Adrenal gland (tissue), 12 donors: Measurements from ENCODE around the gene SGK2. TPM values are rescaled to one million over a fixed set of nuclear protein-coding genes. Genes with fewer than 3 reads are reported as not detected.
A peak's percentile ranks its signal among the peaks of the same experiment; 100 is the strongest.

Experiments used
- DNase-seq, 7 donors: peaks; one replicate each; pipeline ENCODE4 v3.0.0-alpha.2; 2019 to 2020
- H3K27ac ChIP-seq, 5 donors: fragments of 200-600 bp; sonication (generic) in 4 of 5; 1 replicate in 3 of 5; 2 replicates in 2 of 5; pipeline versions ENCODE4 v1.5.1 to v1.8.0; 2016 to 2020; ENCODE audit warnings: mild to moderate bottlenecking in 1 of 5
- H3K27me3 ChIP-seq: fragments of 200-600 bp; 2 replicates; pipeline ENCODE4 v1.8.0; 2021
- H3K36me3 ChIP-seq, 2 donors: fragments of 200-600 bp; replicated peaks in 1 of 2; 1 replicate in 1 of 2; 2 replicates in 1 of 2; pipeline versions ENCODE4 v1.5.1 to v1.8.0; 2018 to 2022
- H3K4me1 ChIP-seq, 2 donors: fragments of 200-600 bp; replicated peaks in 1 of 2; 1 replicate in 1 of 2; 2 replicates in 1 of 2; pipeline versions ENCODE4 v1.5.1 to v1.8.0; 2018 to 2021
- H3K4me3 ChIP-seq, 4 donors: fragments of 200-600 bp; sonication (generic) in 3 of 4; one replicate each; pipeline ENCODE4 v1.5.1; 2016 to 2018
- H3K9me3 ChIP-seq, 3 donors: fragments of 200-600 bp; sonication (generic) in 1 of 3; replicated peaks in 1 of 3; 1 replicate in 2 of 3; 2 replicates in 1 of 3; pipeline versions ENCODE4 v1.5.1 to v1.8.0; 2016 to 2021
- CTCF ChIP-seq, 6 experiments: fragments of 450-650 bp in 4 of 6; fragments of 200-600 bp in 2 of 6; sonication (generic) in 1 of 6; IDR thresholded peaks; 1 replicate in 5 of 6; 2 replicates in 1 of 6; pipeline versions ENCODE4 v1.5.1 to v1.8.0; 2016 to 2021; ENCODE audit warnings: antibody characterized with exemption in 6 of 6, mild to moderate bottlenecking in 2 of 6, moderate library complexity in 1 of 6
- POLR2A ChIP-seq, 2 donors: fragments of 450-650 bp; IDR thresholded peaks; one replicate each; pipeline ENCODE4 v1.6.1; 2017; ENCODE audit warnings: antibody characterized with exemption in 2 of 2, mild to moderate bottlenecking in 2 of 2, moderate library complexity in 1 of 2
- WGBS, 4 donors: extraction: QIAGEN DNeasy Blood & Tissue Kit in 2 of 4; methylation state at CpG; one replicate each; pipeline versions ENCODE4 v1.1.5 to v1.1.7; 2013 to 2017; 5-methylcytosine and 5-hydroxymethylcytosine counted together
- intact Hi-C, 2 donors: fragments of 100-400 bp; cut with DNase I; formaldehyde crosslinking; loops; one replicate each; pipeline versions ENCODE4 v1.14.1 to v1.15.0; 2022 to 2023
- polyA plus RNA-seq, 3 donors: library from polyadenylated mRNA; stranded (reverse); fragments of 200-250 nt in 2 of 3; fragments of 350-450 nt in 1 of 3; fragmentation: Illumina TruSeq in 1 of 3; extraction: RNeasy Lipid Tissue Mini Kit (QIAGEN cat#74804) in 1 of 3; gene quantifications; one replicate each; pipeline ENCODE4 v1.2.3, GENCODE V29; 2013 to 2014
- total RNA-seq, 9 donors: library from RNA; depleted of rRNA in 4 of 9; stranded (reverse); fragments of >200 nt in 4 of 9; fragments of 120-200 nt in 1 of 9; fragmentation: NEBNext Ultra II Directional in 1 of 9; extraction: Animal tissue kit (Norgen Biotek cat#: 25700) in 1 of 9; gene quantifications; one replicate each; pipeline versions ENCODE4 v1.1.0 to v1.2.4, GENCODE V29; 2013 to 2023
- donor health status: healthy with polysubstance abuse.
- donor health status: Bipolar disorder and iron deficiency.
- donor health status: DM: yes; HTN: yes; CAD: no.
- donor health status: DM: no; HTN: no; CAD: no.
- donor health status: DM: no; HTN: no; CAD: no.
- donor health status: DM: yes; HTN: yes; CAD: no.

SGK2 gene
- total and polyA plus RNA-seq, 12 donors = 0.38 to 4.9 (median 1.3) TPM; not detected in 2

- Histone ChIP-seq H3K36me3 (no peaks in the 10 kb centered on the region), H3K9me3 (no peaks in the 10 kb centered on the region), H3K27ac (no peak overlapping the region), H3K27me3 (no peaks in the 10 kb centered on the region), H3K4me1 (no peaks in the 10 kb centered on the region), H3K4me3 (no peak overlapping the region)
- peak; percentile 47 to 89 (median 72) for DNase-seq
- 19 to 26% (median 21%) methylated on average over 4 of the region's 4 CpGs for WGBS, 4 donors
- intact Hi-C loops = loop anchor here (5.0 to 10.0 kb wide), 3 partner anchors 154 to 549 kb away; no protein-coding TSS in a partner anchor
- TF ChIP-seq CTCF (IDR thresholded peaks at IDR 0.05) (peak; percentile 74 to 90 (median 82)), POLR2A (IDR thresholded peaks at IDR 0.05) (no peak)
These were observed 20.6 kb upstream of the SGK2 start for GRCh38 chr20:43537921-43538877.

GRCh38 chr20:43538878-43539700 lies 19.7 kb upstream of the SGK2 start:
- Histone ChIP-seq H3K9me3 (no peaks in the 10 kb centered on the region), H3K27me3 (no peaks in the 10 kb centered on the region), H3K4me1 (no peaks in the 10 kb centered on the region), H3K4me3 (no peak overlapping the region), H3K27ac (no peak overlapping the region), H3K36me3 (no peaks in the 10 kb centered on the region)
- TF ChIP-seq CTCF (IDR thresholded peaks at IDR 0.05) = no peak
- TF ChIP-seq POLR2A (IDR thresholded peaks at IDR 0.05) = no peak
- intact Hi-C loops = loop anchor here (5.0 to 10.0 kb wide), 3 partner anchors 153 to 548 kb away; no protein-coding TSS in a partner anchor
- WGBS, 4 donors = 58 to 75% (median 74%) methylated on average over 4 to 6 of the region's 6 CpGs
- no peak for DNase-seq

GRCh38 chr20:43539975-43540672 lies 18.7 kb upstream of the SGK2 start:
- intact Hi-C loops = loop anchor here (5.0 to 10.0 kb wide), 3 partner anchors 152 to 547 kb away; no protein-coding TSS in a partner anchor
- no peak for DNase-seq
- Histone ChIP-seq H3K4me3 (no peak overlapping the region), H3K36me3 (no peaks in the 10 kb centered on the region), H3K27ac (no peak overlapping the region), H3K9me3 (no peaks in the 10 kb centered on the region), H3K27me3 (no peaks in the 10 kb centered on the region), H3K4me1 (no peaks in the 10 kb centered on the region)
- TF ChIP-seq POLR2A (IDR thresholded peaks at IDR 0.05) (no peak), CTCF (IDR thresholded peaks at IDR 0.05) (no peak)
- WGBS, 4 donors = 84 to 91% (median 87%) methylated on average over 16 to 17 of the region's 17 CpGs
